Hematopoietic multipotent progenitor cell treated with erythropoietin and hydrocortisone succinate and interleukin-3 and kit ligand, for 6 days (in vitro differentiated cells): Measurements from ENCODE around the gene RELA.
"Not testable (repeated sequence)": the region's sequence is repeated elsewhere in the genome, so short reads cannot be mapped to it uniquely, and the experiment has no call there.

ENCODE experiments used
- DNase-seq: peaks from one replicate; pipeline ENCODE4 v3.0.0-alpha.2; 2015

Gene RELA

GRCh38 chr11:65663639-65664200, 1.0 kb upstream of the RELA start:
- DNase-seq, result peak; percentile 54

GRCh38 chr11:65662247-65662798, 393 bp downstream of the RELA start:
- DNase-seq, result no peak

- DNase-seq, result no peak
These were observed 993 bp downstream of the RELA start for GRCh38 chr11:65661599-65662246.

- not testable (repeated sequence) for DNase-seq
These were observed 1.8 kb downstream of the RELA start for GRCh38 chr11:65660908-65661307.

GRCh38 chr11:65660038-65660437, 2.7 kb downstream of the RELA start:
- DNase-seq, result no peak

- no peak for DNase-seq
These were observed 4.3 kb downstream of the RELA start for GRCh38 chr11:65658174-65659021.

GRCh38 chr11:65657426-65657825, 5.3 kb downstream of the RELA start:
- no peak for DNase-seq

GRCh38 chr11:65655570-65656332, 7.0 kb downstream of the RELA start:
- DNase-seq, result no peak

GRCh38 chr11:65654375-65655349, 8.1 kb downstream of the RELA start:
- no peak for DNase-seq

- DNase-seq, result no peak
These were observed 9.2 kb downstream of the RELA start for GRCh38 chr11:65653229-65654225.

- peak; percentile 95 for DNase-seq
These were observed 10.0 kb downstream of the RELA start for GRCh38 chr11:65652511-65653228.

GRCh38 chr11:65651589-65652510, 10.9 kb downstream of the RELA start:
- DNase-seq, result peak; percentile 83

GRCh38 chr11:65651339-65651588, 11.5 kb downstream of the RELA start:
- no peak for DNase-seq

GRCh38 chr11:65650547-65651338, 12.0 kb downstream of the RELA start:
- DNase-seq, result no peak

- DNase-seq, result no peak
These were observed 12.8 kb downstream of the RELA start for GRCh38 chr11:65649656-65650546.

- no peak for DNase-seq
These were observed 13.7 kb downstream of the RELA start for GRCh38 chr11:65648997-65649493.
